Panc1 (cell line): ENCODE data around the gene STAP2. TPM values are rescaled to one million over a fixed set of nuclear protein-coding genes. Genes with fewer than 3 reads are reported as not detected.
A peak's percentile ranks its signal among the peaks of the same experiment; 100 is the strongest.

Source experiments
- ATAC-seq: fragments of 200-7000 bp; cut with Tn5 transposase; 2 replicates; pipeline ENCODE4 v1.9.1; 2020; ENCODE audit warnings: mild to moderate bottlenecking, moderate library complexity
- BruUV-seq: library from RNA; stranded (reverse); fragments of 400-500 nt; replicated peaks from 2 replicates; lab custom pipeline; 2021; lab: Mats Ljungman, UMichigan
- CTCF ChIA-PET: fragments of 300-600 bp; sonication (Branson Sonifier 250); formaldehyde crosslinking; loops from one replicate; lab custom pipeline; 2022; ENCODE audit warnings: antibody characterized with exemption; lab: Charles Lee
- POLR2A ChIA-PET: fragments of 300-600 bp; sonication (Branson Sonifier 250); formaldehyde crosslinking; loops from one replicate; lab custom pipeline; 2022; ENCODE audit warnings: antibody characterized with exemption; lab: Charles Lee
- DNase-seq: peaks from one replicate; pipeline ENCODE4 v3.0.0-alpha.2; 2010; ENCODE audit warnings: low read depth, low spot score
- H3K27ac ChIP-seq: 2 replicates; pipeline ENCODE4 v1.5.1; 2011; ENCODE audit warnings: mild to moderate bottlenecking, low read length, inconsistent platforms
- H3K27me3 ChIP-seq: fragments of 200-500 bp; sonication (Bioruptor generic); 2 replicates; pipeline ENCODE4 v1.6.0; 2014; ENCODE audit warnings: low read length, inconsistent platforms; ENCODE audit not compliant: control insufficient read depth, insufficient read depth
- H3K36me3 ChIP-seq: fragments of 200-500 bp; sonication (Bioruptor generic); 2 replicates; pipeline ENCODE4 v1.5.1; 2014; ENCODE audit warnings: inconsistent platforms, mild to moderate bottlenecking, low read length, moderate library complexity; ENCODE audit not compliant: control insufficient read depth, insufficient read depth
- H3K4me1 ChIP-seq: 2 replicates; pipeline ENCODE4 v1.5.1; 2011; ENCODE audit warnings: inconsistent platforms, mild to moderate bottlenecking, low read length, moderate library complexity; ENCODE audit not compliant: control insufficient read depth, insufficient read depth
- H3K4me3 ChIP-seq, 2 experiments: 2 replicates each; pipeline ENCODE4 v1.5.1; 2011 to 2012; ENCODE audit warnings: low read depth in 2 of 2, low read length in 2 of 2, mild to moderate bottlenecking in 2 of 2, inconsistent platforms in 1 of 2, moderate library complexity in 1 of 2
- H3K9me3 ChIP-seq: fragments of 200-500 bp; sonication (Bioruptor generic); 2 replicates; pipeline ENCODE4 v1.5.1; 2014; ENCODE audit warnings: low read depth, mild to moderate bottlenecking, inconsistent platforms, low read length, moderate library complexity; ENCODE audit not compliant: control insufficient read depth, insufficient read depth
- POLR2AphosphoS5 ChIP-seq: IDR thresholded peaks from 2 replicates; pipeline ENCODE4 v1.6.1; 2012; ENCODE audit warnings: mild to moderate bottlenecking, low read depth, low read length, moderate library complexity
- SIN3A ChIP-seq: IDR thresholded peaks from 2 replicates; pipeline ENCODE4 v1.6.1; 2012; ENCODE audit warnings: low read depth, mild to moderate bottlenecking, low read length, moderate library complexity, borderline replicate concordance; ENCODE audit not compliant: insufficient read depth
- TCF7L2 ChIP-seq: IDR thresholded peaks from 2 replicates; pipeline ENCODE4 v1.6.1; 2011; ENCODE audit warnings: mild to moderate bottlenecking, low read depth, low read length, inconsistent platforms
- in situ Hi-C: cut with HindIII; loops from 2 replicates; pipeline ENCODE4 v1.10.0; 2016; ENCODE audit warnings: low sequenced_read_pairs, low pct_unique_long_range_greater_than_20kb
- intact Hi-C: fragments of 100-400 bp; cut with micrococcal nuclease; formaldehyde crosslinking; loops from one replicate; pipeline ENCODE4 v1.10.0; 2022; ENCODE audit not compliant: unreplicated experiment
- total RNA-seq: library from RNA; stranded (reverse); gene quantifications from one replicate; pipeline ENCODE4 v1.2.1, GENCODE V29; 2021; ENCODE audit not compliant: unreplicated experiment
- TF ChIP-seq, protein P1 (sequence below), 2 experiments: IDR thresholded peaks; 2 replicates each; pipeline ENCODE4 v1.6.1; 2011 to 2012; ENCODE audit warnings: low read depth in 2 of 2, control low read depth in 1 of 2, low read length in 1 of 2, mild to moderate bottlenecking in 1 of 2, moderate library complexity in 1 of 2; ENCODE audit not compliant: insufficient read depth in 1 of 2
- TF ChIP-seq, protein P2 (sequence below): fragments of 450-650 bp; IDR thresholded peaks from 2 replicates; pipeline ENCODE4 v1.5.1; 2017; ENCODE audit warnings: mild to moderate bottlenecking

STAP2 gene
- total RNA-seq, 1 experiment from 2014 or later: 10.0 TPM

DNA sequence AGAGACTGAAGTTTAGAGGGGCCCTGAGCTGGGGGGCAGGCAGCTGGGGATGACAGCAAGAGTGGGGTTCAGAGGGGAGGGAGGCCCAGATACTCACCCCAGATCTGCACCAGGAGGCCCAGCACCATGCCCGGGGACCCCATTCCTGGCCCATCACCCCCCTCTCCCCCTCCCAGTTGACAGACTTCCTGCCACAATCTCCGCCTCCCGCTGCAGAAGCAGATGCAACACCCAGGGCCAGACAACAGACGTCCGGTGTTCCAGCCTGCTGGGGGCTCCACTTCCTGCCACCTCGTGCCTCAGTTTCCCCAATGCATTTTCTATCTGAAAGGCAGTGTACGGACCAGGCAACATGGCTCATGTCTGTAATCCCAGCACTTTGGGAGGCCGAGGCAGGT lies 36.4 kb downstream of the STAP2 start, which contains the start of gene TMIGD2:
TMIGD2 (minus strand) TSS at position 147 of the 398 bp plus-strand sequence; CDS start at position 143, 4 bp downstream.
- ATAC-seq (no peak), DNase-seq (no peak)
- POLR2A ChIA-PET: no interaction called here
- intact Hi-C loops: no loop called here
- Histone ChIP-seq H3K27me3 (no peaks in the 10 kb centered on the region), H3K4me1 (peaks cover 5% of the 10 kb centered on the region), H3K27ac (no peak within 1 kb of the TSS), H3K36me3 (no peaks in the 10 kb centered on the region), H3K9me3 (no peaks in the 10 kb centered on the region), H3K4me3 (no peak within 1 kb of the TSS)
- CTCF ChIA-PET: no interaction called here
- BruUV-seq: no TSS peak
- TF ChIP-seq, protein P1, sequence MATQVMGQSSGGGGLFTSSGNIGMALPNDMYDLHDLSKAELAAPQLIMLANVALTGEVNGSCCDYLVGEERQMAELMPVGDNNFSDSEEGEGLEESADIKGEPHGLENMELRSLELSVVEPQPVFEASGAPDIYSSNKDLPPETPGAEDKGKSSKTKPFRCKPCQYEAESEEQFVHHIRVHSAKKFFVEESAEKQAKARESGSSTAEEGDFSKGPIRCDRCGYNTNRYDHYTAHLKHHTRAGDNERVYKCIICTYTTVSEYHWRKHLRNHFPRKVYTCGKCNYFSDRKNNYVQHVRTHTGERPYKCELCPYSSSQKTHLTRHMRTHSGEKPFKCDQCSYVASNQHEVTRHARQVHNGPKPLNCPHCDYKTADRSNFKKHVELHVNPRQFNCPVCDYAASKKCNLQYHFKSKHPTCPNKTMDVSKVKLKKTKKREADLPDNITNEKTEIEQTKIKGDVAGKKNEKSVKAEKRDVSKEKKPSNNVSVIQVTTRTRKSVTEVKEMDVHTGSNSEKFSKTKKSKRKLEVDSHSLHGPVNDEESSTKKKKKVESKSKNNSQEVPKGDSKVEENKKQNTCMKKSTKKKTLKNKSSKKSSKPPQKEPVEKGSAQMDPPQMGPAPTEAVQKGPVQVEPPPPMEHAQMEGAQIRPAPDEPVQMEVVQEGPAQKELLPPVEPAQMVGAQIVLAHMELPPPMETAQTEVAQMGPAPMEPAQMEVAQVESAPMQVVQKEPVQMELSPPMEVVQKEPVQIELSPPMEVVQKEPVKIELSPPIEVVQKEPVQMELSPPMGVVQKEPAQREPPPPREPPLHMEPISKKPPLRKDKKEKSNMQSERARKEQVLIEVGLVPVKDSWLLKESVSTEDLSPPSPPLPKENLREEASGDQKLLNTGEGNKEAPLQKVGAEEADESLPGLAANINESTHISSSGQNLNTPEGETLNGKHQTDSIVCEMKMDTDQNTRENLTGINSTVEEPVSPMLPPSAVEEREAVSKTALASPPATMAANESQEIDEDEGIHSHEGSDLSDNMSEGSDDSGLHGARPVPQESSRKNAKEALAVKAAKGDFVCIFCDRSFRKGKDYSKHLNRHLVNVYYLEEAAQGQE (IDR thresholded peaks at IDR 0.05; ENCODE audit: insufficient read depth in 1 of 2, low read depth in 2 of 2, low read length in 1 of 2): no peak
- TF ChIP-seq SIN3A: no peak
- no peak for TF ChIP-seq POLR2AphosphoS5
- TF ChIP-seq, protein P2, sequence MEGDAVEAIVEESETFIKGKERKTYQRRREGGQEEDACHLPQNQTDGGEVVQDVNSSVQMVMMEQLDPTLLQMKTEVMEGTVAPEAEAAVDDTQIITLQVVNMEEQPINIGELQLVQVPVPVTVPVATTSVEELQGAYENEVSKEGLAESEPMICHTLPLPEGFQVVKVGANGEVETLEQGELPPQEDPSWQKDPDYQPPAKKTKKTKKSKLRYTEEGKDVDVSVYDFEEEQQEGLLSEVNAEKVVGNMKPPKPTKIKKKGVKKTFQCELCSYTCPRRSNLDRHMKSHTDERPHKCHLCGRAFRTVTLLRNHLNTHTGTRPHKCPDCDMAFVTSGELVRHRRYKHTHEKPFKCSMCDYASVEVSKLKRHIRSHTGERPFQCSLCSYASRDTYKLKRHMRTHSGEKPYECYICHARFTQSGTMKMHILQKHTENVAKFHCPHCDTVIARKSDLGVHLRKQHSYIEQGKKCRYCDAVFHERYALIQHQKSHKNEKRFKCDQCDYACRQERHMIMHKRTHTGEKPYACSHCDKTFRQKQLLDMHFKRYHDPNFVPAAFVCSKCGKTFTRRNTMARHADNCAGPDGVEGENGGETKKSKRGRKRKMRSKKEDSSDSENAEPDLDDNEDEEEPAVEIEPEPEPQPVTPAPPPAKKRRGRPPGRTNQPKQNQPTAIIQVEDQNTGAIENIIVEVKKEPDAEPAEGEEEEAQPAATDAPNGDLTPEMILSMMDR: no peak
- TF ChIP-seq TCF7L2: no peak
- in situ Hi-C loops: no loop called here

DNA sequence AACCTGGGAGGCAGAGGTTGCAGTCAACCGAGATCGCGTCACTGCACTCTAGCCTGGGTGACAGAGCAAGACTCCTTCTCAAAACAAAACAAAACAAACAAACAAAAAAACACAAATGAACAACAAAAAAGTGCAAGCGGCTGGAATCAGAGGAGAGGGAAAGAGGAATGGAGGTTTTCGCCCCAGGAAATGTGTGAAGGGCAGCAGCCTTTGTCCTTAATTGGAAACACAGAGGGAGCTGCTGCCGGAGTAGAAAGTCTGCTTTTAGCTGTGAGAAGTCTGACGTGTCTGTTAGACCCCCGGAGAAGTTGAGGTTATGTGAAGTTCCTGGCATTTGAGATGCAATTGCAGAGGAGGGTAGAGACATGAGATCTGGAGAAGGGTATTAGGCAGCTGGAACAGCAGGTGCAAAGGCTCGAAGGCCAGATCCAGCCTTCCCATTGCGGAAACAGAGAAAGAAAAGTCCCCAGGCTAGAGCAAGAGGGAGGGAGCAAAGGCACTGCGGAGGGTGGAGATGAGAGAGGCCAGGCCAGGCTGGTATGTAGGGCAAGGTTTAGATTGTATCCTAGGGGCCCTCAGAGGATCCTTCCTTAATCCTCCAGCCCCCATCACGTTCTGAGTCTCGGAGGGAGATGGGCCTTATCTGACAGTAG lies 36.9 kb downstream of the STAP2 start:
- TF ChIP-seq POLR2AphosphoS5 (no peak), TCF7L2 (no peak), SIN3A (no peak)
- TF ChIP-seq, protein P1 (IDR thresholded peaks at IDR 0.05; ENCODE audit: insufficient read depth in 1 of 2, low read depth in 2 of 2, low read length in 1 of 2): no peak
- TF ChIP-seq, protein P2: no peak
- Histone ChIP-seq H3K27me3 (no peaks in the 10 kb centered on the region), H3K4me3 (no peak overlapping the region), H3K4me1 (peaks cover 5% of the 10 kb centered on the region), H3K36me3 (no peaks in the 10 kb centered on the region), H3K9me3 (no peaks in the 10 kb centered on the region), H3K27ac (no peak overlapping the region)
- intact Hi-C loops (no loop called here), in situ Hi-C loops (no loop called here)
- ATAC-seq (peak; percentile 59; the same call in 1 of the 2 replicates), DNase-seq (no peak)
- POLR2A ChIA-PET: no interaction called here
- no TSS peak for BruUV-seq
- CTCF ChIA-PET: no interaction called here
